Measurements from ENCODE around the gene PRDM15. TPM values are rescaled to one million over a fixed set of nuclear protein-coding genes. Genes with fewer than 3 reads are reported as not detected.

The PRDM15 gene
- total RNA-seq, 1 donor from 2014 or later, result 13.6 TPM

DNA sequence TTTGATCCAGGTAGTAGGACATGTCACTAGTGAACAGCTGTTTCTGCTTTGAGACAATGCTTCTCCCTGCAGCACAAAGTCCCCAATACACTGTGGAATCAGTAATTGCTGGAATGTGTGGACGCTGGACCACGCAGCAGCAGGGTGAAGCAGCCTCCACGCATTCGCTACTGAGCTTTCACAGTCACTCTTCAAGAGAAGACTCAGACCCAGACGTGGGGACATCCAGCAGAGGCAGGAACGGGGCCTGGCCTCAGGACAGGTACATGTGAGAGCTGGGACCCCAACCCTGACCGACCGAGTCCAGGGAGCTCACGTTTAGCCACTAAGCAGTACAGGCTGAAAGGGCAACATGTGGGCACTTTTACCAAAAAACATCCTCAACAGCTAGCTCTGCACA lies 34.1 kb upstream of the PRDM15 start:
- TF ChIP-seq, protein P1, sequence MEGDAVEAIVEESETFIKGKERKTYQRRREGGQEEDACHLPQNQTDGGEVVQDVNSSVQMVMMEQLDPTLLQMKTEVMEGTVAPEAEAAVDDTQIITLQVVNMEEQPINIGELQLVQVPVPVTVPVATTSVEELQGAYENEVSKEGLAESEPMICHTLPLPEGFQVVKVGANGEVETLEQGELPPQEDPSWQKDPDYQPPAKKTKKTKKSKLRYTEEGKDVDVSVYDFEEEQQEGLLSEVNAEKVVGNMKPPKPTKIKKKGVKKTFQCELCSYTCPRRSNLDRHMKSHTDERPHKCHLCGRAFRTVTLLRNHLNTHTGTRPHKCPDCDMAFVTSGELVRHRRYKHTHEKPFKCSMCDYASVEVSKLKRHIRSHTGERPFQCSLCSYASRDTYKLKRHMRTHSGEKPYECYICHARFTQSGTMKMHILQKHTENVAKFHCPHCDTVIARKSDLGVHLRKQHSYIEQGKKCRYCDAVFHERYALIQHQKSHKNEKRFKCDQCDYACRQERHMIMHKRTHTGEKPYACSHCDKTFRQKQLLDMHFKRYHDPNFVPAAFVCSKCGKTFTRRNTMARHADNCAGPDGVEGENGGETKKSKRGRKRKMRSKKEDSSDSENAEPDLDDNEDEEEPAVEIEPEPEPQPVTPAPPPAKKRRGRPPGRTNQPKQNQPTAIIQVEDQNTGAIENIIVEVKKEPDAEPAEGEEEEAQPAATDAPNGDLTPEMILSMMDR (IDR thresholded peaks at IDR 0.05), result no peak
- no peaks in the 10 kb centered on the region for H3K27me3 Mint-ChIP-seq
- peaks cover 67% of the 10 kb centered on the region for H3K36me3 Mint-ChIP-seq (ENCODE audit: low read depth)
- no peak for ATAC-seq (ENCODE audit: low read depth)
- no peak overlapping the region for H3K27ac Mint-ChIP-seq
- no peak overlapping the region for H3K4me3 Mint-ChIP-seq
- no peak for DNase-seq
- intact Hi-C loops (cut with micrococcal nuclease), result no loop called here
- ChIA-PET CTCF (no interaction called here), POLR2A (no interaction called here)
- no peaks in the 10 kb centered on the region for H3K4me1 Mint-ChIP-seq
- no peaks in the 10 kb centered on the region for H3K9me3 Mint-ChIP-seq

DNA sequence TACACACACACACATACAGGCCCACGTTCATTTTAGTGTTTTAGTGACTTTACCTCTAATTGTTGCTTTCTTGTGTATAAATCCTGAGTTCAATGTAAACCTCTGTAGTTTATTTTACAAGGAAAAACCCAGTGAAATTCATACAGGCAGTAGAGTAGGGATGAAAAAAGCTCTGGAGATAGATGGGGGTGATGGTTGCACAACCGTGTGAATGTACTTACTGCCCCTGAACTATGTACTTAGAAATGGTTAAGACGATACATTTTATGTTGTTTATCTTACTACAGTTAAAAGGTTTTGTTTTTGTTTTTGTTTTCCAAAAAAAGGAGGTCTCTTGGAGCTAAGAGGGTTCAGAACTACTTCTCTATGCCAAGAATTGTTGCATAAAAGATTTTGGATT lies 29.7 kb upstream of the PRDM15 start:
- CTCF ChIA-PET, result no interaction called here
- Mint-ChIP-seq H3K4me3 (no peak overlapping the region), H3K36me3 (ENCODE audit: low read depth) (peaks cover 69% of the 10 kb centered on the region), H3K9me3 (no peaks in the 10 kb centered on the region), H3K4me1 (no peaks in the 10 kb centered on the region), H3K27ac (no peak overlapping the region), H3K27me3 (no peaks in the 10 kb centered on the region)
- DNase-seq, result no peak
- intact Hi-C loops (cut with micrococcal nuclease), result no loop called here
- POLR2A ChIA-PET, result no interaction called here
- TF ChIP-seq, protein P1 (IDR thresholded peaks at IDR 0.05), result no peak
- no peak for ATAC-seq (ENCODE audit: low read depth)

DNA sequence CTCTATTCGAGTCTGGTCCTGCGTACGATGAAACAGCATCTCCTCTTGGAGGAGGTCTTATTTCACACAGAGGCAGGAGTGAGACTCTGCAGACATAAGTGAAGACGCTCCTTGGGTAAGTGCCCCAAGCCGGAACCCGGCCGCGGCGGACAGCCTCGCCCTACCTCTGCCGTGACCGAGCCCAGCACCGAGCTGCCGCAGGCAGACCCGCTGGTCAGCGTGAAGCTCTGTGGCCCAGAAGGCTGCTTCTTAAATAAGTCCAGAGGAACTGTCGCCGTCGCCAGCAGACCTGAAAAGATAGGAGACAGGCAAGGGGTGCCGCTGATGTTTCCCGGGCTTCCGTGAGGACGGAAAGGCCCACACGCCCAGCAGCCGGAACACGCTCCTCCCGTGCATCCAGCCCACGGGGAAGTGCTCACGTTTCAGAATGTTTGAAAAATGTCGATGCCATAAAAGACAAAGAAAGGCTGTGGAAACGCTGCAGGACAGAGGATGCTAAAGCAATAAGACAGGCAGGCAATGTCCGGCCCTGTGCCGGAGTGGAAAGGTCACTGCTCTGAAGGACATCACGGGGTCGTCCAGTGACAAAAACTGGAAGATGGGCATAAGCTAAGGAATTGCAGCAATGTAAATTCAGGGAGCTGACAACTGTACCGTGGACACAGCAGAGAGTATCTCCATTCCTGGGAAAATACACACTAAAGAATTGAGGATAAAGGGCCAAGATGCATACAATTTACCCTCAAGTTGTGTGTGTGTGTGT lies 28.5 kb upstream of the PRDM15 start:
- TF ChIP-seq, protein P1 (IDR thresholded peaks at IDR 0.05), result no peak
- intact Hi-C loops (cut with micrococcal nuclease), result no loop called here
- H3K36me3 Mint-ChIP-seq (ENCODE audit: low read depth), result peaks cover 72% of the 10 kb centered on the region
- DNase-seq (no peak), ATAC-seq (ENCODE audit: low read depth) (no peak)
- H3K27me3 Mint-ChIP-seq, result no peaks in the 10 kb centered on the region
- H3K9me3 Mint-ChIP-seq, result no peaks in the 10 kb centered on the region
- H3K4me1 Mint-ChIP-seq, result no peaks in the 10 kb centered on the region
- no peak overlapping the region for H3K27ac Mint-ChIP-seq
- H3K4me3 Mint-ChIP-seq, result no peak overlapping the region
- CTCF ChIA-PET, result no interaction called here
- POLR2A ChIA-PET, result no interaction called here

DNA sequence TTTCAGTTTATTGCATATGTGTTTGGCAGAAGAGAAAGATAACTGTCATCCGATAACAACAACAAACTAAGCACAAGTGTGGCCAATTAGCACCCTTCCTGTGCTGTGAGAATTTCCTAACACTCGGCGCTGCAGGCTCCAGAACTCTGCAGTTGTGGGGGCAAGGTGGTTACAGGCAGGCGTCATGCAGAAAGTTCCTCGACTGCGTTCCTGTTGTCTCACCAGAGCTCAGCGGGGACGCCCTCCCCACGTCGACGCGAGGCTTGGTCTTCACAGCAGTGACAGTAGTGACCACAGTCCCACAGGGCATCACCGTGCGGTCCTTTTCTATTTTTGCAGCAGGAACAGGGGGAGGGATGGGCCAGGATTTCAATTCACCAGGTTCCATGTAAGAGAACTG lies 27.6 kb upstream of the PRDM15 start:
- H3K36me3 Mint-ChIP-seq (ENCODE audit: low read depth), result peaks cover 75% of the 10 kb centered on the region

DNA sequence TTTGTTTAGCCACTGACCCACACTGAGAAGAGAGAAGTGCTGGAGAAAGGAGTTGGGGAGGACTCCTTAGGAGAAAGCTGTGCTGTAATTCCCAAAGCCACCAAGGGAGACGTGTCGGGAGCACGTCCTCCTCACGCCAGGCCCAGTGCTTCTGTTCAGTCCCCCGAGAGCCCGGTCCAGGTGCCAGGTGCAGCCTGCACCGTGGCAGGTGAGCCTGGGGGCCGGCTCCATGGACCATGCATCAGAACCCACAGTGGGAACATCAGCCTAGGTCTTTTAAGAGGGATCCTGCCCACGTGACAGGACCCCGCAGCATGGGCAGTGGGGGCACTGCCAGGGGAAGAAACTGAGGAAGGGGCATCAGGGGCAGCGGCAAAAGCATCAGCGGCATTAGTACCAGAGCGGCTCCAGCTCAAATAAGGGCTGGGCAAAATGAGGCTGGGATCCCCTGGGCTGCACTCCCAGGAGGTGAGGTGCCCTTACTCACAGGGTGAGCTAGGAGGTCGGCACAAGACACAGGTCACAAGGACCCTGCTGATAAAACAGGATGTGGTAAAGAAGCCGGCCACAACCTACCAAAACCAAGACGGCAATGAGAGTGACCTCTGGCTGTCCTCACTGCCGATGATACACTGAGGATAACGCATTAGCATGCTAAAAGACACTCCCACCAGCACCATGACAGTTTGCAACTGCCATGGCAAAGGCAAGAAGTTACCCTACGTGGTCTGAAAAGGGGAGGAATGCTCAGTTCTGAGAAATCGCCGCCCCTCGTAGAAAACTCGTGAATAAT lies 24.6 kb upstream of the PRDM15 start:
- intact Hi-C loops (cut with micrococcal nuclease), result no loop called here
- CTCF ChIA-PET, result no interaction called here
- POLR2A ChIA-PET, result no interaction called here
- Mint-ChIP-seq H3K4me1 (no peaks in the 10 kb centered on the region), H3K36me3 (ENCODE audit: low read depth) (peaks cover 71% of the 10 kb centered on the region), H3K27ac (no peak overlapping the region), H3K9me3 (no peaks in the 10 kb centered on the region), H3K27me3 (no peaks in the 10 kb centered on the region), H3K4me3 (no peak overlapping the region)
- DNase-seq, result no peak
- TF ChIP-seq, protein P1 (IDR thresholded peaks at IDR 0.05), result no peak
- no peak for ATAC-seq (ENCODE audit: low read depth)

More for the DNA sequence above, 27.6 kb upstream of the PRDM15 start:
- Mint-ChIP-seq H3K27me3 (no peaks in the 10 kb centered on the region), H3K9me3 (no peaks in the 10 kb centered on the region), H3K4me3 (no peak overlapping the region), H3K27ac (no peak overlapping the region), H3K4me1 (no peaks in the 10 kb centered on the region)
- CTCF ChIA-PET, result no interaction called here
- no peak for ATAC-seq (ENCODE audit: low read depth)
- TF ChIP-seq, protein P1 (IDR thresholded peaks at IDR 0.05), result no peak
- no peak for DNase-seq
- intact Hi-C loops (cut with micrococcal nuclease), result no loop called here
- POLR2A ChIA-PET, result no interaction called here
